SU-DHL-6 (cell line): ENCODE measurements around the gene DLK1.

Experiments used
- EZH2phosphoT487 ChIP-seq: fragments of 200-600 bp; sonication (generic), shearing (Covaris generic); conservative IDR thresholded peaks from 2 replicates; pipeline ENCODE4 v1.6.1; 2018; ENCODE audit warnings: mild to moderate bottlenecking, antibody characterized with exemption, low read length, moderate library complexity, mixed read lengths
- TF ChIP-seq, protein P1 (sequence below): fragments of 200-600 bp; sonication (generic); IDR thresholded peaks from one replicate; pipeline ENCODE4 v1.5.1; 2017; ENCODE audit warnings: antibody characterized with exemption, mild to moderate bottlenecking, low read length, moderate library complexity; ENCODE audit not compliant: insufficient read depth, poor library complexity, severe bottlenecking

- TF ChIP-seq, protein P1, sequence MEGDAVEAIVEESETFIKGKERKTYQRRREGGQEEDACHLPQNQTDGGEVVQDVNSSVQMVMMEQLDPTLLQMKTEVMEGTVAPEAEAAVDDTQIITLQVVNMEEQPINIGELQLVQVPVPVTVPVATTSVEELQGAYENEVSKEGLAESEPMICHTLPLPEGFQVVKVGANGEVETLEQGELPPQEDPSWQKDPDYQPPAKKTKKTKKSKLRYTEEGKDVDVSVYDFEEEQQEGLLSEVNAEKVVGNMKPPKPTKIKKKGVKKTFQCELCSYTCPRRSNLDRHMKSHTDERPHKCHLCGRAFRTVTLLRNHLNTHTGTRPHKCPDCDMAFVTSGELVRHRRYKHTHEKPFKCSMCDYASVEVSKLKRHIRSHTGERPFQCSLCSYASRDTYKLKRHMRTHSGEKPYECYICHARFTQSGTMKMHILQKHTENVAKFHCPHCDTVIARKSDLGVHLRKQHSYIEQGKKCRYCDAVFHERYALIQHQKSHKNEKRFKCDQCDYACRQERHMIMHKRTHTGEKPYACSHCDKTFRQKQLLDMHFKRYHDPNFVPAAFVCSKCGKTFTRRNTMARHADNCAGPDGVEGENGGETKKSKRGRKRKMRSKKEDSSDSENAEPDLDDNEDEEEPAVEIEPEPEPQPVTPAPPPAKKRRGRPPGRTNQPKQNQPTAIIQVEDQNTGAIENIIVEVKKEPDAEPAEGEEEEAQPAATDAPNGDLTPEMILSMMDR: no peak
- no peak for TF ChIP-seq EZH2phosphoT487
Measured at GRCh38 chr14:100686858-100687257, 39.8 kb upstream of the DLK1 start.
